Heart left ventricle (tissue), 16 donors: Measurements from ENCODE around the gene PKNOX2. TPM values are rescaled to one million over a fixed set of nuclear protein-coding genes. Genes with fewer than 3 reads are reported as not detected.

Experiments
- ATAC-seq, 4 donors: fragments of 200-7000 bp; cut with Tn5 transposase; one replicate each; pipeline ENCODE4 v1.9.1; 2020 to 2022; ENCODE audit warnings: moderate library complexity in 4 of 4, mild to moderate bottlenecking in 3 of 4, moderate number of reproducible peaks in 1 of 4
- DNase-seq, 5 donors: peaks; one replicate each; pipeline ENCODE4 v3.0.0-alpha.2; 2020
- H3K27ac ChIP-seq, 12 donors: fragments of 200-600 bp; sonication (generic) in 4 of 12; one replicate each; pipeline versions ENCODE4 v1.5.0 to v1.8.0; 2016 to 2022; ENCODE audit warnings: mild to moderate bottlenecking in 2 of 12
- H3K27me3 ChIP-seq, 9 donors: fragments of 200-600 bp; sonication (generic) in 2 of 9; one replicate each; pipeline versions ENCODE4 v1.5.1 to v1.8.0; 2016 to 2022; ENCODE audit warnings: mild to moderate bottlenecking in 3 of 9
- H3K36me3 ChIP-seq, 9 donors: fragments of 200-600 bp; sonication (generic) in 2 of 9; one replicate each; pipeline versions ENCODE4 v1.5.0 to v1.8.0; 2018 to 2022; ENCODE audit warnings: mild to moderate bottlenecking in 2 of 9
- H3K4me1 ChIP-seq, 12 donors: fragments of 200-600 bp; sonication (generic) in 4 of 12; one replicate each; pipeline versions ENCODE4 v1.5.0 to v1.8.0; 2016 to 2022; ENCODE audit warnings: mild to moderate bottlenecking in 3 of 12
- H3K4me3 ChIP-seq, 12 donors: fragments of 200-600 bp; sonication (generic) in 4 of 12; one replicate each; pipeline versions ENCODE4 v1.5.0 to v1.8.0; 2017 to 2022; ENCODE audit warnings: mild to moderate bottlenecking in 9 of 12, moderate library complexity in 4 of 12
- H3K9me3 ChIP-seq, 12 donors: fragments of 200-600 bp; sonication (generic) in 4 of 12; one replicate each; pipeline versions ENCODE4 v1.5.0 to v1.8.0; 2016 to 2022; ENCODE audit warnings: mild to moderate bottlenecking in 1 of 12
- POLR2A ChIP-seq, 2 donors: fragments of 450-650 bp; IDR thresholded peaks; one replicate each; pipeline ENCODE4 v1.6.1; 2017; ENCODE audit warnings: antibody characterized with exemption in 2 of 2, mild to moderate bottlenecking in 2 of 2, moderate library complexity in 2 of 2
- WGBS, 4 donors: extraction: QIAGEN DNeasy Blood & Tissue Kit in 2 of 4; methylation state at CpG; one replicate each; pipeline versions ENCODE4 v1.1.5 to v1.1.7; 2013 to 2018; 5-methylcytosine and 5-hydroxymethylcytosine counted together
- intact Hi-C, 10 donors: fragments of 100-400 bp; cut with DNase I; formaldehyde crosslinking; loops; one replicate each; pipeline versions ENCODE4 v1.11.1 to v1.14.2; 2022
- polyA plus RNA-seq, 2 donors: library from polyadenylated mRNA; stranded (reverse); fragments of 200-250 nt; gene quantifications; one replicate each; pipeline ENCODE4 v1.2.3, GENCODE V29; 2013
- total RNA-seq, 9 donors: library from RNA; depleted of rRNA in 2 of 9; stranded (reverse); fragments of >200 nt in 2 of 9; fragmentation: NEBNext Ultra II Directional in 3 of 9; extraction: Animal tissue kit (Norgen Biotek cat#: 25700) in 3 of 9; gene quantifications; one replicate each; pipeline versions ENCODE4 v1.1.0 to v1.2.4, GENCODE V29; 2016 to 2023
- TF ChIP-seq, protein P1 (sequence below), 12 donors: fragments of 200-600 bp; sonication (generic) in 4 of 12; IDR thresholded peaks; one replicate each; pipeline versions ENCODE4 v1.5.0 to v1.8.0; 2018 to 2022; ENCODE audit warnings: antibody characterized with exemption in 12 of 12, mild to moderate bottlenecking in 5 of 12
- donor health status: ischemic (EF 13 %, LVEDD 7.1; RV severe dilation, severe dysfunction).
- donor health status: healthy with polysubstance abuse.
- donor health status: DM: no; HTN: yes; CAD: no.
- donor health status: DM: no; HTN: no; CAD: no.
- donor health status: ischemic (EF 25% LVEDD 6.9; RV normal size, moderate dysfunction).
- donor health status: ischemic (EF 25% LVEDD 5.7; RV mildly dilated, moderate dysfunction).
- donor health status: healthy.
- donor health status: DM: yes; HTN: yes; CAD: no.
- donor health status: ischemic (EF 35%, LVEDD 5.7; RV mildly dilated, moderate dysfunction).
- donor health status: nonischemic (EF 11% LVEDD 7.7; RV severe dilation, severe dysfunction).
- donor health status: DM: yes; HTN: yes; CAD: no.
- donor health status: PGD.
- donor health status: ischemic (EF 29% LVEDD 5.4; RV normal size, mild dysfunction).
- donor health status: nonischemic (EF 23%, LVEDD 6.1; RV moderate dilation, normal function).

Gene PKNOX2
- total and polyA plus RNA-seq, 11 donors, result 3.1 to 9.4 (median 4.5) TPM

DNA sequence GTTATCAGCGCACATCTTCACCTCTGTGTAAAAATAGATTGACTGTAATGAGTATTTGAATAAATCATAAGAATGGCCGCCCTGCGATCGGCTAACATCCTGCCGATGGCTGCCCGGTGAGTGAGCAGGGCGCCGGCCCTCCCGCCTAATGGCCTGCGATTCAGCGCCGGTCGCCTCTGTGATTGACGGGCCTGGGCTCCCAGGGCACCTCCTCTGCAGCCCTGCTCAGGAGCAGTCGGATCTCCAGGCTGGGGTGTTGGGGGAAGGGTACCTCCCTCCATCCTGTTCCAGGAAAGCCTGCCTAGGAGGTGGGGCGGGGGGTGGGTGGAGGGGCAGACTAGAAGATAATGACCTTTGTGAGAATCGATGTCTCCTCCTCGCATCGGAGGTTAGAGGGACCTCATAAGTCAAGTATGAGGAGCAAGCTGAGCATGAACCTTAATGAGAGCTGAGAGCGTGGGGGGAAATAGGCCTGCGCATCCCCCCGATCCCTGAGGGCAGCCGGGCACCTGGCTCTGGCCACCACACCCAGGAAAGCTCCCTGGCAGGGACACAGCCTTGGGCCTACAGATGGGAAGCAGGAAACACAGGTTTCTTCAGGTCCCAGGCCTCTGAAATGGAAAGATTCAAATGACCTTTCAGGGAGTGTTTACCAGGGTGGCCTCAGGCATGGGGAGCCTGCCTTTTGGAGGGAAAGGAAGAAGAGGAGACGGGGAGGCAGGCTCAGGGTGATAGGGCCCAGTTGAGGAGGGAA is 71.7 kb downstream of the PKNOX2 start:
- intact Hi-C loops, result no loop called here
- no peak overlapping the region for H3K27ac ChIP-seq
- no peaks in the 10 kb centered on the region for H3K9me3 ChIP-seq
- no peaks in the 10 kb centered on the region for H3K27me3 ChIP-seq
- TF ChIP-seq POLR2A (IDR thresholded peaks at IDR 0.05), result no peak
- TF ChIP-seq, protein P1, sequence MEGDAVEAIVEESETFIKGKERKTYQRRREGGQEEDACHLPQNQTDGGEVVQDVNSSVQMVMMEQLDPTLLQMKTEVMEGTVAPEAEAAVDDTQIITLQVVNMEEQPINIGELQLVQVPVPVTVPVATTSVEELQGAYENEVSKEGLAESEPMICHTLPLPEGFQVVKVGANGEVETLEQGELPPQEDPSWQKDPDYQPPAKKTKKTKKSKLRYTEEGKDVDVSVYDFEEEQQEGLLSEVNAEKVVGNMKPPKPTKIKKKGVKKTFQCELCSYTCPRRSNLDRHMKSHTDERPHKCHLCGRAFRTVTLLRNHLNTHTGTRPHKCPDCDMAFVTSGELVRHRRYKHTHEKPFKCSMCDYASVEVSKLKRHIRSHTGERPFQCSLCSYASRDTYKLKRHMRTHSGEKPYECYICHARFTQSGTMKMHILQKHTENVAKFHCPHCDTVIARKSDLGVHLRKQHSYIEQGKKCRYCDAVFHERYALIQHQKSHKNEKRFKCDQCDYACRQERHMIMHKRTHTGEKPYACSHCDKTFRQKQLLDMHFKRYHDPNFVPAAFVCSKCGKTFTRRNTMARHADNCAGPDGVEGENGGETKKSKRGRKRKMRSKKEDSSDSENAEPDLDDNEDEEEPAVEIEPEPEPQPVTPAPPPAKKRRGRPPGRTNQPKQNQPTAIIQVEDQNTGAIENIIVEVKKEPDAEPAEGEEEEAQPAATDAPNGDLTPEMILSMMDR (IDR thresholded peaks at IDR 0.05), result no peak
- DNase-seq (no peak), ATAC-seq (no peak)
- H3K4me3 ChIP-seq, result no peak overlapping the region
- peaks cover 0 to 3% (median 0%) of the 10 kb centered on the region in 12 donors for H3K4me1 ChIP-seq
- 70 to 85% (median 77%) methylated on average over 24 of the region's 24 CpGs for WGBS, 4 donors
- H3K36me3 ChIP-seq, result no peaks in the 10 kb centered on the region

DNA sequence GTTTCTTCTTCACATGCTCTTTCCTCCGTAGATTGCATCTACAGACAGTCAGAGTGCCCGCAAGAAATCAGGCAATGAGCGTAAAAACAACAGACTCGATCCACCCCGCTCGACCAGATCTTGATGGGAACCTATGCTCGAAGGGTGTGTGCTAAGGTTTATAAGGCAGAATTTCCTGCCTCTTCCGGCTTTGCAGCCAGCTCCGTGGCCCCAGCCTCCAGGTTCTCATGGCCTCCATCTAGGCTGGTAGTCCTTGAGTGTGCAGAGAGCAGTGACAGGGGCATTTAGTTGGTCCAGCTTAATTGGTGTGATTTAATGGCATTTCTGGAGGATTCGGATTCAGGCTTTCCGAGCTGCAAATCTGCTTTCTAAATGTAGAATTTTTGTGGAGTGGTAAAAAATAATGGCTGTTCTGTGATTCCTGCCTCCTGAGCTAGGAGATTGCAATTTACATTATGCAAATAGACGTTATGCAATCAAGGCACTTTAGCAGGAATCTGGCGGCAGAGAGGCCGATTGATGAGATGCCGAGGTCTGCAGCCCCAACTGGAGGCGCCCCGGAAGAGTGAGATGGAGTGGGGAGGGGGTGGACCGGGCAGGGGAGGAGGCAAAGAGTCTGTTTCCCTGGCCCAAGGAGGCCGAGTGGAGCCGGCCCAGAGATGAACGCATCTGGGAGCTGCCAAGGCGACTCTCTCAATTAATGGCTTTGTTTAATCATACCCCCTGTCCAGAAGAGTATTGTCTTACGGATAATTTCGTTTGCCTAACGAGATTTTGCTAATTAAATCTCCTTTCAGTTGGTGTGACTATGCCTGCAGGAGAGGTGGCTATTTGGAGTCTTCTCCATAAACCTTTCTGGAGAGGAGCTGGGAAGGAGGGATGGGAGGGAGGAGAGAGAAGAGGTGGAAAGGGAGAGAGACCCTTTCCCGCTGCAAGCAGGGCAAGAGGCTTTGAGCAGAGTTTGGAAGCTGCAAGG is 75.3 kb downstream of the PKNOX2 start:
- Histone ChIP-seq H3K27me3 (no peaks in the 10 kb centered on the region), H3K4me3 (no peak overlapping the region), H3K4me1 (peaks cover 0 to 3% (median 0%) of the 10 kb centered on the region in 12 donors), H3K9me3 (no peaks in the 10 kb centered on the region), H3K27ac (no peak overlapping the region), H3K36me3 (no peaks in the 10 kb centered on the region)
- TF ChIP-seq, protein P1 (IDR thresholded peaks at IDR 0.05), result no peak
- TF ChIP-seq POLR2A (IDR thresholded peaks at IDR 0.05), result no peak
- no peak for ATAC-seq
- WGBS, 4 donors, result 75 to 83% (median 80%) methylated on average over 26 of the region's 26 CpGs
- intact Hi-C loops, result no loop called here
- no peak for DNase-seq

DNA sequence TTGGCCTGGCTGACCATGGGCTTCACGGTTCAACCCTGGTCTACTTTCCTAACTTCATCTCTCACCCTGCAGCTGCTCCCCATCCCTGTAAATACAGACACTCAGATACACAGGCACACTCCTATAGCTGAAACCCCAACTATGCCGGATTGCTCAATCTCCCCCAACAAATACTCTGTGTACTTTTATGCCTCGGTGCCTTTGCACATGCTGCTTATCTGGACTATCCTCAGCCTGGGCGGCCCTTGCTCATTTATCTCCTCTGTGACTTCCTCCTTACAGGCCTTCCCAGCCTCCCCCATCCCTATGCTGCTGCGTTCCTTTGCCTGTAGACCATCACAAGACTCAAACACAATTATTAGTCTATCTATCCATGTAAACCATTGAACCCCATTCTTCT is 76.6 kb downstream of the PKNOX2 start:
- WGBS, 4 donors, result 91 to 95% (median 92%) methylated on average over 5 of the region's 5 CpGs
- TF ChIP-seq, protein P1 (IDR thresholded peaks at IDR 0.05), result no peak
- TF ChIP-seq POLR2A (IDR thresholded peaks at IDR 0.05), result no peak
- Histone ChIP-seq H3K4me3 (no peak overlapping the region), H3K9me3 (no peaks in the 10 kb centered on the region), H3K4me1 (peaks cover 0 to 8% (median 0%) of the 10 kb centered on the region in 12 donors), H3K36me3 (no peaks in the 10 kb centered on the region), H3K27me3 (no peaks in the 10 kb centered on the region), H3K27ac (no peak overlapping the region)
- ATAC-seq (no peak), DNase-seq (no peak)
- intact Hi-C loops, result no loop called here
